SK-N-SH treated with all-trans-retinoic acid at 6 μM for 48 hours (cell line): ENCODE results near the gene MRI1.

Experiments used
- ARNTL ChIP-seq: fragments of 450-650 bp; formaldehyde crosslinking; IDR thresholded peaks from 2 replicates; pipeline ENCODE4 v1.5.0; 2020; ENCODE audit warnings: low read depth, mild to moderate bottlenecking, moderate library complexity, borderline replicate concordance
- CREB5 ChIP-seq: fragments of 250-450 bp; sonication (Bioruptor Pico); IDR thresholded peaks from 2 replicates; pipeline ENCODE4 v1.5.1; 2020; ENCODE audit warnings: low read depth, mild to moderate bottlenecking, moderate library complexity
- ISL1 ChIP-seq: fragments of 250-450 bp; sonication (Bioruptor Pico); IDR thresholded peaks from 2 replicates; pipeline ENCODE4 v2.1.2; 2022; ENCODE audit warnings: mild to moderate bottlenecking, moderate library complexity
- OSR1 ChIP-seq: fragments of 250-450 bp; sonication (Bioruptor Pico); IDR thresholded peaks from 2 replicates; pipeline ENCODE4 v1.8.0; 2022; ENCODE audit warnings: moderate library complexity, mild to moderate bottlenecking, inconsistent platforms
- PATZ1 ChIP-seq: fragments of 250-450 bp; sonication (Bioruptor Pico); IDR thresholded peaks from 2 replicates; pipeline ENCODE4 v1.8.0; 2020; ENCODE audit warnings: mild to moderate bottlenecking, moderate library complexity, borderline replicate concordance
- POU6F1 ChIP-seq: fragments of 250-450 bp; sonication (Bioruptor Pico); IDR thresholded peaks from 2 replicates; pipeline ENCODE4 v1.8.0; 2021; ENCODE audit warnings: low read depth, mild to moderate bottlenecking, moderate library complexity, borderline replicate concordance
- RARB ChIP-seq: fragments of 250-450 bp; sonication (Bioruptor Pico); IDR thresholded peaks from 2 replicates; pipeline ENCODE4 v1.8.0; 2021; ENCODE audit warnings: mild to moderate bottlenecking, moderate library complexity
- ZFP3 ChIP-seq: fragments of 250-450 bp; sonication (Bioruptor Pico); IDR thresholded peaks from 2 replicates; pipeline ENCODE4 v1.5.0; 2020; ENCODE audit warnings: mild to moderate bottlenecking, moderate library complexity
- ZFP30 ChIP-seq: fragments of 450-650 bp; formaldehyde crosslinking; IDR thresholded peaks from 2 replicates; pipeline ENCODE4 v1.5.0; 2022; ENCODE audit warnings: mild to moderate bottlenecking, moderate library complexity

- no peak for TF ChIP-seq POU6F1
- TF ChIP-seq PATZ1, result peak; percentile 53; the same call in 1 of the 2 replicates
- TF ChIP-seq ISL1, result no peak
- no peak for TF ChIP-seq OSR1 (CRISPR knock-in tag)
- no peak for TF ChIP-seq ARNTL (CRISPR knock-in tag)
- TF ChIP-seq RARB, result no peak
- no peak for TF ChIP-seq ZFP3 (CRISPR knock-in tag)
- TF ChIP-seq ZFP30 (CRISPR knock-in tag), result no peak
- TF ChIP-seq CREB5 (CRISPR knock-in tag), result no peak
Measured at GRCh38 chr19:13781547-13781946, 17.2 kb downstream of the MRI1 start.
